Neural cell (in vitro differentiated cells): Measurements from ENCODE around the gene DACT2. TPM values are rescaled to one million over a fixed set of nuclear protein-coding genes. Genes with fewer than 3 reads are reported as not detected.

Experiments used
- H2AFZ ChIP-seq: fragments of 200-600, 300-800 bp; sonication (generic), shearing (Covaris generic); 2 replicates; pipeline ENCODE4 v1.6.0; 2014; ENCODE audit warnings: low read depth, mild to moderate bottlenecking, antibody characterized with exemption, low read length, moderate library complexity
- H3F3A ChIP-seq: fragments of 200-600 bp; shearing (Covaris generic); 2 replicates; pipeline ENCODE4 v1.6.1; 2016; ENCODE audit warnings: mild to moderate bottlenecking, moderate library complexity, mixed read lengths, antibody characterized with exemption, low read length; ENCODE audit not compliant: insufficient read depth, poor library complexity, severe bottlenecking
- H3K27ac ChIP-seq: fragments of 200-600, 300-800 bp; sonication (generic), shearing (Covaris generic); 2 replicates; pipeline ENCODE4 v1.5.1; 2014; ENCODE audit warnings: mild to moderate bottlenecking, low read length, moderate library complexity
- H3K27me3 ChIP-seq: fragments of 300-800, 200-600 bp; sonication (generic), shearing (Covaris generic); 2 replicates; pipeline ENCODE4 v1.6.0; 2014; ENCODE audit warnings: mild to moderate bottlenecking, low read depth, low read length, moderate library complexity; ENCODE audit not compliant: insufficient read depth
- H3K36me3 ChIP-seq: fragments of 300-800, 200-600 bp; sonication (generic), shearing (Covaris generic); 2 replicates; pipeline ENCODE4 v1.5.1; 2014; ENCODE audit warnings: mild to moderate bottlenecking, antibody characterized with exemption, low read length, moderate library complexity; ENCODE audit not compliant: insufficient read depth
- H3K4me2 ChIP-seq: fragments of 300-800, 200-600 bp; sonication (generic), shearing (Covaris generic); 2 replicates; pipeline ENCODE4 v1.6.0; 2014; ENCODE audit warnings: mild to moderate bottlenecking, low read length
- H3K4me3 ChIP-seq: fragments of 300-800, 200-600 bp; sonication (generic), shearing (Covaris generic); 2 replicates; pipeline ENCODE4 v1.5.1; 2014; ENCODE audit warnings: mild to moderate bottlenecking, low read length, moderate library complexity
- H3K79me2 ChIP-seq: fragments of 200-600 bp; shearing (Covaris generic); replicated peaks from 2 replicates; pipeline ENCODE4 v1.6.0; 2014; ENCODE audit warnings: mild to moderate bottlenecking, low read length, moderate library complexity; ENCODE audit not compliant: insufficient read depth
- H3K9ac ChIP-seq: fragments of 300-800, 200-600 bp; sonication (generic), shearing (Covaris generic); 2 replicates; pipeline ENCODE4 v1.6.1; 2016; ENCODE audit warnings: mild to moderate bottlenecking, low read length, mixed read lengths
- H3K9me2 ChIP-seq: fragments of 200-600 bp; shearing (Covaris generic); 2 replicates; pipeline ENCODE4 v1.6.1; 2016; ENCODE audit warnings: mild to moderate bottlenecking, low read length, mixed read lengths; ENCODE audit not compliant: insufficient read depth
- H3K9me3 ChIP-seq: fragments of 200-600, 300-800 bp; sonication (generic), shearing (Covaris generic); 2 replicates; pipeline ENCODE4 v1.6.1; 2016; ENCODE audit warnings: mild to moderate bottlenecking, mixed run types, low read length, moderate library complexity, mixed read lengths
- H4K20me1 ChIP-seq: fragments of 200-600 bp; shearing (Covaris generic); 2 replicates; pipeline ENCODE4 v1.6.1; 2016; ENCODE audit warnings: mild to moderate bottlenecking, mixed run types; ENCODE audit not compliant: insufficient read depth
- CTCF ChIP-seq: fragments of 450-650 bp; IDR thresholded peaks from 2 replicates; pipeline ENCODE4 v1.5.1; 2014; ENCODE audit warnings: antibody characterized with exemption, mild to moderate bottlenecking, moderate library complexity; ENCODE audit not compliant: poor library complexity, severe bottlenecking
- EP300 ChIP-seq: fragments of 450-650 bp; conservative IDR thresholded peaks from 2 replicates; pipeline ENCODE4 v1.6.1; 2014; ENCODE audit warnings: antibody characterized with exemption, mild to moderate bottlenecking, moderate library complexity; ENCODE audit not compliant: poor library complexity, severe bottlenecking
- EZH2 ChIP-seq: fragments of 200-600, 300-800 bp; shearing (Covaris generic), sonication (generic); IDR thresholded peaks from 2 replicates; pipeline ENCODE4 v1.6.1; 2014; ENCODE audit warnings: antibody characterized with exemption, low read length, borderline replicate concordance, mild to moderate bottlenecking; ENCODE audit not compliant: insufficient read depth, poor library complexity, severe bottlenecking
- MXI1 ChIP-seq: fragments of 450-650 bp; conservative IDR thresholded peaks from 2 replicates; pipeline ENCODE4 v1.6.1; 2014; ENCODE audit warnings: antibody characterized with exemption, mild to moderate bottlenecking; ENCODE audit not compliant: poor library complexity, severe bottlenecking
- POLR2AphosphoS5 ChIP-seq: IDR thresholded peaks from 2 replicates; pipeline ENCODE4 v1.6.1; 2012
- RAD21 ChIP-seq: fragments of 450-650 bp; conservative IDR thresholded peaks from 2 replicates; pipeline ENCODE4 v1.6.1; 2014; ENCODE audit warnings: antibody characterized with exemption, mild to moderate bottlenecking, moderate library complexity
- REST ChIP-seq: IDR thresholded peaks from 2 replicates; pipeline ENCODE4 v1.6.1; 2012; ENCODE audit warnings: borderline replicate concordance
- SMC3 ChIP-seq: fragments of 450-650 bp; conservative IDR thresholded peaks from 2 replicates; pipeline ENCODE4 v1.6.1; 2014; ENCODE audit warnings: antibody characterized with exemption, mild to moderate bottlenecking, moderate library complexity; ENCODE audit not compliant: poor library complexity
- TAF1 ChIP-seq: IDR thresholded peaks from 2 replicates; pipeline ENCODE4 v1.6.1; 2012; ENCODE audit warnings: low read depth
- polyA plus RNA-seq: library from polyadenylated mRNA; depleted of rRNA; stranded (reverse); fragments of >200 nt; gene quantifications from 2 replicates; pipeline ENCODE4 v1.2.3, GENCODE V29; 2014

DACT2 gene
- polyA plus RNA-seq, 1 donor from 2014 or later, result 0.48 TPM

- H3K4me3 ChIP-seq, result no peak overlapping the region
- H3F3A ChIP-seq, result no peaks in the 10 kb centered on the region
Measured at GRCh38 chr6:168328086-168328485, 8.5 kb upstream of the DACT2 start.

More at GRCh38 chr6:168328086-168328485, 8.5 kb upstream of the DACT2 start:
- Histone ChIP-seq H3K9me2 (no peaks in the 10 kb centered on the region), H3K79me2 (no peaks in the 10 kb centered on the region), H3K9me3 (no peaks in the 10 kb centered on the region), H3K9ac (no peak overlapping the region), H3K27me3 (no peaks in the 10 kb centered on the region), H3K27ac (no peak overlapping the region), H3K36me3 (no peaks in the 10 kb centered on the region), H3K4me2 (no peak overlapping the region), H4K20me1 (no peaks in the 10 kb centered on the region), H2AFZ (no peak overlapping the region)
- TF ChIP-seq RAD21, result no peak
- no peak for TF ChIP-seq CTCF
- TF ChIP-seq POLR2AphosphoS5, result no peak
- TF ChIP-seq REST, result no peak
- TF ChIP-seq EZH2, result no peak
- TF ChIP-seq EP300, result no peak
- TF ChIP-seq MXI1, result no peak
- TF ChIP-seq SMC3, result no peak
- no peak for TF ChIP-seq TAF1
